ENCODE data around the gene IFT80. TPM values are rescaled to one million over a fixed set of nuclear protein-coding genes. Genes with fewer than 3 reads are reported as not detected.

IFT80 gene
- total RNA-seq, 1 experiment from 2014 or later, result 9.1 TPM

DNA sequence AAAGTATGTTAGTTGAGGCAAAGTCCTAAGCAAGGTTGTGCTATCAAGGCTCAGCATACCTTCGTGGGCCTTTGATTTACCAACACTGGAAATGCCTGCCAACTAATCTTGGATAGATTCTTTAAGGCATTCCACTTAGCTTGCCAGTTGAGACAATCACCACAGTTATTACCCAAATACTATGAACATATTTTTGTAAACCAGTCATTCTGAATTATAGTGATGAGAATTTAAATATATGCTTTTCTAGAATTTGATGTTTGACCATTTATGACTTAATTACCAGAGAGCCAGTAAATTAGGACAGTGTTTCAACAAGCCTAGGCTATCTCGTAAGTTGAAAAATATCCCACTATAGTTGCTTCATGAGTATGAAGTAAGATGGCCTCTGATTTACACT lies 35.0 kb upstream of the IFT80 start:
- Histone ChIP-seq H4K20me1 (ENCODE audit: low read length) (peaks cover 19% of the 10 kb centered on the region), H3K4me1 (ENCODE audit: insufficient read depth, low read length) (no peaks in the 10 kb centered on the region), H3K9ac (ENCODE audit: low read length) (no peak overlapping the region), H3K36me3 (ENCODE audit: low read depth, low read length) (peaks cover 81% of the 10 kb centered on the region), H3K27me3 (ENCODE audit: low read length) (no peaks in the 10 kb centered on the region), H3K27ac (ENCODE audit: low read length) (no peak overlapping the region), H3K4me3 (ENCODE audit: low read length) (no peak overlapping the region), H3K4me2 (ENCODE audit: low read length) (no peak overlapping the region), H3F3A (ENCODE audit: low read length, unreplicated experiment) (peaks cover 8% of the 10 kb centered on the region), H3K9me3 (ENCODE audit: low read length) (no peaks in the 10 kb centered on the region), H3K79me2 (ENCODE audit: low read length) (peaks cover 47% of the 10 kb centered on the region), H3K9me2 (replicated peaks; ENCODE audit: low read length) (no peaks in the 10 kb centered on the region), H2AFZ (ENCODE audit: low read length) (no peak overlapping the region)
- BruUV-seq (replicated peaks), result no TSS peak
- ChIA-PET POLR2A (ENCODE audit: unreplicated experiment) (interaction anchor here (0.5 kb wide), 1 partner anchor 1059 kb away, joined by 4 read pairs; no protein-coding TSS in a partner anchor), CTCF (no interaction called here)
- ATAC-seq (no peak), DNase-seq (no peak)
- intact Hi-C loops (cut with micrococcal nuclease), result loop anchor here (10.0 kb wide), 1 partner anchor 51 kb away; no protein-coding TSS in a partner anchor
- TF ChIP-seq EZH2 (IDR thresholded peaks at IDR 0.05; ENCODE audit: low read length, unreplicated experiment), result no peak

- POLR2A ChIA-PET (ENCODE audit: unreplicated experiment), result no interaction called here
- no peak for DNase-seq
- CTCF ChIA-PET, result no interaction called here
- Histone ChIP-seq H3K9ac (ENCODE audit: low read length) (no peak overlapping the region), H3K36me3 (ENCODE audit: low read depth, low read length) (peaks cover 93% of the 10 kb centered on the region), H3K27ac (ENCODE audit: low read length) (no peak overlapping the region), H3K9me2 (replicated peaks; ENCODE audit: low read length) (no peaks in the 10 kb centered on the region), H3K9me3 (ENCODE audit: low read length) (no peaks in the 10 kb centered on the region), H4K20me1 (ENCODE audit: low read length) (peaks cover 7% of the 10 kb centered on the region; the same call in 1 of the 2 replicates), H3K27me3 (ENCODE audit: low read length) (no peaks in the 10 kb centered on the region), H2AFZ (ENCODE audit: low read length) (no peak overlapping the region), H3K4me2 (ENCODE audit: low read length) (no peak overlapping the region), H3F3A (ENCODE audit: low read length, unreplicated experiment) (peaks cover 5% of the 10 kb centered on the region), H3K4me3 (ENCODE audit: low read length) (no peak overlapping the region), H3K79me2 (ENCODE audit: low read length) (peaks cover 13% of the 10 kb centered on the region; the same call in 1 of the 2 replicates), H3K4me1 (ENCODE audit: insufficient read depth, low read length) (no peaks in the 10 kb centered on the region)
- intact Hi-C loops (cut with micrococcal nuclease), result no loop called here
- no peak for ATAC-seq
- TF ChIP-seq EZH2 (IDR thresholded peaks at IDR 0.05; ENCODE audit: low read length, unreplicated experiment), result no peak
- TF ChIP-seq EZH2phosphoT487 (IDR thresholded peaks at IDR 0.05; ENCODE audit: borderline replicate concordance, low read length), result no peak
- TF ChIP-seq CTCF (conservative IDR thresholded peaks at IDR 0.05; ENCODE audit: low read depth, low read length), result no peak
- BruUV-seq (replicated peaks), result no TSS peak
These were observed 28.9 kb upstream of the IFT80 start for GRCh38 chr3:160427832-160428424.

DNA sequence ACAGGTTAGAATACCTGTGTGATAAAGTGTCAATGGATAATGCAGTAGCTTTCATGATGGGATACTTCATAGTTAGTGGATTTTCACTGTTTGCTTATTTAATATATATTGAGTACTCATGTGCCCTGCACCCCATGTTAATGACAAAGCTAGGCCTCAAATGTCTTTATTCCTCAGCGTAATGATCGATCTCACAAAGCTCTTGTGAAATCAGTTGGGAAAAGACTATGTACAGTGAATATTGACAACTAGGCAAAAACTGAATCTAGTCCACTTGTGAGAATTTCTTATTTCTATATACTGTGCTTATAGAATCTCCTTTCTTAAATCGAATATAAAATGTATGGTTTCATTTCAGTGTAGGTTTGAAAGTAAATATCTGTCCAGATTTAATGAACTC lies 18.3 kb upstream of the IFT80 start:
- H3K4me2 ChIP-seq (ENCODE audit: low read length), result no peak overlapping the region
- no peak overlapping the region for H3K27ac ChIP-seq (ENCODE audit: low read length)
- H3K9ac ChIP-seq (ENCODE audit: low read length), result no peak overlapping the region
- CTCF ChIA-PET, result interaction anchor here (0.5 kb wide), 1 partner anchor 32 kb away, joined by 3 read pairs; the partner anchor contains the start of gene TRIM59
- no peak overlapping the region for H2AFZ ChIP-seq (ENCODE audit: low read length)
- H3K36me3 ChIP-seq (ENCODE audit: low read depth, low read length), result peaks cover 89% of the 10 kb centered on the region
- intact Hi-C loops (cut with micrococcal nuclease), result loop anchor here (10.0 kb wide), 1 partner anchor 193 kb away; the partner anchor contains the start of gene C3orf80
- peaks cover 42% of the 10 kb centered on the region for H4K20me1 ChIP-seq (ENCODE audit: low read length)
- H3F3A ChIP-seq (ENCODE audit: low read length, unreplicated experiment), result peaks cover 6% of the 10 kb centered on the region
- no peak for ATAC-seq
- no peak overlapping the region for H3K4me3 ChIP-seq (ENCODE audit: low read length)
- no peaks in the 10 kb centered on the region for H3K4me1 ChIP-seq (ENCODE audit: insufficient read depth, low read length)
- POLR2A ChIA-PET (ENCODE audit: unreplicated experiment), result no interaction called here
- DNase-seq, result no peak
- TF ChIP-seq EZH2 (IDR thresholded peaks at IDR 0.05; ENCODE audit: low read length, unreplicated experiment), result no peak
- TF ChIP-seq CTCF (conservative IDR thresholded peaks at IDR 0.05; ENCODE audit: low read depth, low read length), result no peak
- no peak for TF ChIP-seq EZH2phosphoT487 (IDR thresholded peaks at IDR 0.05; ENCODE audit: borderline replicate concordance, low read length)
- no peaks in the 10 kb centered on the region for H3K27me3 ChIP-seq (ENCODE audit: low read length)
- H3K9me3 ChIP-seq (ENCODE audit: low read length), result no peaks in the 10 kb centered on the region
- BruUV-seq (replicated peaks), result no TSS peak
- H3K9me2 ChIP-seq (replicated peaks; ENCODE audit: low read length), result no peaks in the 10 kb centered on the region
- H3K79me2 ChIP-seq (ENCODE audit: low read length), result peaks cover 68% of the 10 kb centered on the region

Measured in PC-3 (cell line).